D341Med (cell line): Measurements from ENCODE around the gene CFAP69.

Source experiments
- DNase-seq: peaks from one replicate; pipeline ENCODE4 v3.0.0; 2012; ENCODE audit warnings: low spot score

The CFAP69 gene

GRCh38 chr7:90244909-90245851 lies at the start of gene CFAP69:
CFAP69 (plus strand) TSS chr7:90245174; CDS start chr7:90245425, 251 bp downstream.
- DNase-seq = peak; percentile 93

- DNase-seq = no peak
These were observed 43.3 kb upstream of the CFAP69 start for GRCh38 chr7:90201500-90202195.

GRCh38 chr7:90207956-90208355 lies 37.0 kb upstream of the CFAP69 start:
- DNase-seq = no peak

- no peak for DNase-seq
These were observed 35.2 kb upstream of the CFAP69 start for GRCh38 chr7:90209776-90210175.

- no peak for DNase-seq
These were observed 34.5 kb upstream of the CFAP69 start for GRCh38 chr7:90210475-90210874.

GRCh38 chr7:90210981-90211380 lies 34.0 kb upstream of the CFAP69 start:
- no peak for DNase-seq

- DNase-seq = peak; percentile 91
These were observed 33.4 kb upstream of the CFAP69 start, which contains the start of gene STEAP2 for GRCh38 chr7:90211391-90212148. STEAP2 (plus strand) TSS chr7:90211740; CDS start chr7:90225083, 13,343 bp downstream.

- no peak for DNase-seq
These were observed 32.9 kb upstream of the CFAP69 start for GRCh38 chr7:90212149-90212495.

GRCh38 chr7:90213521-90213920 lies 31.5 kb upstream of the CFAP69 start:
- no peak for DNase-seq

- no peak for DNase-seq
These were observed 28.8 kb upstream of the CFAP69 start for GRCh38 chr7:90216080-90216674.

GRCh38 chr7:90216771-90217170 lies 28.2 kb upstream of the CFAP69 start:
- no peak for DNase-seq

- no peak for DNase-seq
These were observed 22.6 kb upstream of the CFAP69 start for GRCh38 chr7:90222390-90222789.

- no peak for DNase-seq
These were observed 21.9 kb upstream of the CFAP69 start for GRCh38 chr7:90222811-90223725.

GRCh38 chr7:90224195-90224594 lies 20.8 kb upstream of the CFAP69 start:
- DNase-seq = no peak

GRCh38 chr7:90225181-90225580 lies 19.8 kb upstream of the CFAP69 start:
- DNase-seq = no peak

- no peak for DNase-seq
These were observed 19.4 kb upstream of the CFAP69 start for GRCh38 chr7:90225601-90226000.

- no peak for DNase-seq
These were observed 17.7 kb upstream of the CFAP69 start for GRCh38 chr7:90227259-90227658.

GRCh38 chr7:90229682-90230081 lies 15.3 kb upstream of the CFAP69 start:
- no peak for DNase-seq

GRCh38 chr7:90230834-90231233 lies 14.1 kb upstream of the CFAP69 start:
- DNase-seq = no peak

- no peak for DNase-seq
These were observed 13.7 kb upstream of the CFAP69 start for GRCh38 chr7:90231304-90231703.

GRCh38 chr7:90232430-90232829 lies 12.5 kb upstream of the CFAP69 start:
- DNase-seq = no peak
